Left ventricle myocardium inferior (tissue), 1 donor: ENCODE data around the gene PHGDH. TPM values are rescaled to one million over a fixed set of nuclear protein-coding genes. Genes with fewer than 3 reads are reported as not detected.
"Not testable (repeated sequence)": the region's sequence is repeated elsewhere in the genome, so short reads cannot be mapped to it uniquely, and the experiment has no call there.

Source experiments
- DNase-seq: peaks from one replicate; pipeline ENCODE4 v3.0.0-alpha.2; 2020
- H3K27ac ChIP-seq: fragments of 200-600 bp; replicated peaks from 2 replicates; pipeline ENCODE4 v1.8.0; 2021
- H3K27me3 ChIP-seq: fragments of 200-600 bp; 2 replicates; pipeline ENCODE4 v1.8.0; 2021; ENCODE audit warnings: low read depth
- H3K36me3 ChIP-seq: fragments of 200-600 bp; 2 replicates; pipeline ENCODE4 v1.8.0; 2021
- H3K4me1 ChIP-seq: fragments of 200-600 bp; 2 replicates; pipeline ENCODE4 v1.8.0; 2021
- H3K4me3 ChIP-seq: fragments of 200-600 bp; 2 replicates; pipeline ENCODE4 v1.8.0; 2021; ENCODE audit warnings: mild to moderate bottlenecking, moderate library complexity
- H3K9me3 ChIP-seq: fragments of 200-600 bp; replicated peaks from 2 replicates; pipeline ENCODE4 v1.8.0; 2021
- intact Hi-C: fragments of 100-400 bp; cut with micrococcal nuclease; formaldehyde crosslinking; loops from one replicate; pipeline ENCODE4 v1.11.0; 2022
- total RNA-seq: library from RNA; stranded (reverse); fragmentation: NEBNext Ultra II Directional; extraction: Animal tissue kit (Norgen Biotek cat#: 25700); gene quantifications from one replicate; pipeline ENCODE4 v1.2.1, GENCODE V29; 2021
- TF ChIP-seq, protein P1 (sequence below): fragments of 200-600 bp; IDR thresholded peaks from 2 replicates; pipeline ENCODE4 v1.8.0; 2021; ENCODE audit warnings: antibody characterized with exemption, mild to moderate bottlenecking, borderline replicate concordance
- donor health status: DM: no; HTN: yes; CAD: no; lungs with severe emphysema.

PHGDH gene
- total RNA-seq, 1 donor from 2014 or later = 6.4 TPM

DNA sequence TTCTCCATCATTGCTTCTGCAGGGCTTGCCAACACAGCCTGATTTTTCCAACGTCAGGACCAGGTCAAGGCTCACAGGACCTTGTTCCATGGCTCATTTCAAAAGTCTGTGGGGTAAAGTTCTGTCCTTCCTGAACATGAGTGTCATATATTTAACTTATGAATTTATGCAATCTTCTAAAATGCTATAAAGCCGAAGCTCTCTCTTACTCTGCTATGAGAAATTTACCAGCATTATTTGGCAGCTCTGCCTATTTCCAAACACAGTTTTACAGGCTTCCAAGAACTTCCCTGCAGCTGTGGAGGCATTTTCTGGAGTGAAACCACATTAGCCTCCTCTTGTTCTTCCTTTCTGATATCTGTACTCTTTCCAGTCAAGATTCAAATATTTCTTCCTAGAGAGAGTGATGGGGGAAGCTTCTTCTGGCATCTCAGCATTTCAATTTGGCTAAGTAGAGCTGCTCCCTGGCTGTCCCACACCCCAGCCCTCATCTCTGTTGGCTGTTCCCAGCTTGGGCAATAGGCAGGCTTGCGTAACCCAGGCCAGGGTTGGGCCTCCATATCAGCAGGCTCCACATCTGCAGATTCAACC lies 72.6 kb downstream of the PHGDH start:
- Histone ChIP-seq H3K4me1 (peaks cover 11% of the 10 kb centered on the region), H3K4me3 (no peak overlapping the region), H3K9me3 (no peaks in the 10 kb centered on the region), H3K27me3 (no peaks in the 10 kb centered on the region), H3K36me3 (no peaks in the 10 kb centered on the region), H3K27ac (no peak overlapping the region)
- TF ChIP-seq, protein P1, sequence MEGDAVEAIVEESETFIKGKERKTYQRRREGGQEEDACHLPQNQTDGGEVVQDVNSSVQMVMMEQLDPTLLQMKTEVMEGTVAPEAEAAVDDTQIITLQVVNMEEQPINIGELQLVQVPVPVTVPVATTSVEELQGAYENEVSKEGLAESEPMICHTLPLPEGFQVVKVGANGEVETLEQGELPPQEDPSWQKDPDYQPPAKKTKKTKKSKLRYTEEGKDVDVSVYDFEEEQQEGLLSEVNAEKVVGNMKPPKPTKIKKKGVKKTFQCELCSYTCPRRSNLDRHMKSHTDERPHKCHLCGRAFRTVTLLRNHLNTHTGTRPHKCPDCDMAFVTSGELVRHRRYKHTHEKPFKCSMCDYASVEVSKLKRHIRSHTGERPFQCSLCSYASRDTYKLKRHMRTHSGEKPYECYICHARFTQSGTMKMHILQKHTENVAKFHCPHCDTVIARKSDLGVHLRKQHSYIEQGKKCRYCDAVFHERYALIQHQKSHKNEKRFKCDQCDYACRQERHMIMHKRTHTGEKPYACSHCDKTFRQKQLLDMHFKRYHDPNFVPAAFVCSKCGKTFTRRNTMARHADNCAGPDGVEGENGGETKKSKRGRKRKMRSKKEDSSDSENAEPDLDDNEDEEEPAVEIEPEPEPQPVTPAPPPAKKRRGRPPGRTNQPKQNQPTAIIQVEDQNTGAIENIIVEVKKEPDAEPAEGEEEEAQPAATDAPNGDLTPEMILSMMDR = no peak
- intact Hi-C loops = no loop called here
- peak; percentile 61 for DNase-seq

DNA sequence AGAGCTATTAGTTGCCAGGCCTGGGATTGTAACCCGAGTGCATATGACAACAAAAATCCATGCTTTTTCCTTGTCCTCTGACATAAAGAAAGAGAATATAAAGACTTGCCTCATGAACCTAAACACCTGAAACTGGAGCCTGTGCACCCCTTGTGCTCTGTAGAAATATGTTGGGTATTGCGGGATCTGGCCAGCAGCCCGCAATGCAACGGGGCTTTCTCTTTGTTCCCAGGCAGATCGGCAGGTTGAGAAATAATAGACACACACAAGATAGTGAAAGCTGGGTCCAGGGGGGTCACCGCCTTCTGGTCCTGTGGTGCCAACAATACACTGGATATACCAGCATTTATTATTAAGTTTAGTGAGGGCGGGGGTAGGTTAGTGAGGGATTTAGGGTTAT lies 74.3 kb downstream of the PHGDH start:
- H3K4me3 ChIP-seq, H3K27ac ChIP-seq, H3K27me3 ChIP-seq, H3K36me3 ChIP-seq, intact Hi-C loops, H3K9me3 ChIP-seq, H3K4me1 ChIP-seq, DNase-seq: not testable (repeated sequence)

DNA sequence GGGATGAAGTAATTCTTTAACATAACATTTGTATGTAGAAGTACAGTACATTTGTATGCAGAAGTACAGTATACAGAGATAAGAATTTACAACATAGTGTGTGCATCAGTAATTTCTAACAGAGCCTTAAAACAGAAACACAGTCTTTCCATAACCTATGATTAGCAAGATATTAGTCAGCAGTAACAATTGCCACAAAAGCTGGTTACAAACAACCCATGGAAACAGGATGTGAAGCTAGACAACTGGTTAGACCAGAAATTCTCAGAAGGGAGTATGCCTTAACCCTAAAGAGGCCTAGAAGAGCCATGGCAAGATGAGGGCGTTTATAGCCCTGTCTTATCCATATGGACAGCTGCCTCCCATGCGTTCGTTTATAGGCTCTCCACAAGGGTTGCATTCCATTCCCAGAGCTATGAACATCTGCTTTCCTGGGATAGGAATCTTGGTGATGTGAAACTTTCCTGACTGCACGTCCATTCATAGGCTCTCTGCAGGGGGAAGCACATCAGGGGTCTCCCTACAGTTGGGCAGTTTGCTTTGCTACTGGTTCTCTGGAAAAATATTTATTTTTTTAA lies 74.8 kb downstream of the PHGDH start:
- H3K4me1 ChIP-seq, intact Hi-C loops, H3K4me3 ChIP-seq, H3K36me3 ChIP-seq, H3K9me3 ChIP-seq, H3K27me3 ChIP-seq, H3K27ac ChIP-seq, DNase-seq: not testable (repeated sequence)

DNA sequence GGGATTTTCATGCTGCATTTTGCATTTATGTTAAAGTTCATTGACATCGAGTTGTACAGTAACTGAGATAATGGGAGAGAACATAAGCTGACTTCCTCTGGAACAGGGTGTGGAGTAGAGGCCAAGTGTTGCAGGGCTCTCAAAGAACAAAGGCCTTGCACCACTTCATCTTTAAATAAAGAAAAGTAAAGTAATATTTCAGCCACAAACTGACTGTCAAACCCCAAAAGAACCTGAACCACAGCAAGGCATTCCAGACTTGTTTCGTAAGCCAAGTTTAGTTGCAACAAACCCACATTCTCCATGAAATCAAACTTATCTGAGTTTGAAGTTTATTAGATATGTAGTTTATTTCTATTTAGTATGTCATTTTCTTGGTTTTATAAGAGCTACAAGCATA lies 76.0 kb downstream of the PHGDH start:
- Histone ChIP-seq H3K4me3 (no peak overlapping the region), H3K36me3 (no peaks in the 10 kb centered on the region), H3K27me3 (no peaks in the 10 kb centered on the region), H3K4me1 (no peaks in the 10 kb centered on the region), H3K9me3 (no peaks in the 10 kb centered on the region), H3K27ac (no peak overlapping the region)
- intact Hi-C loops = no loop called here
- no peak for DNase-seq
- TF ChIP-seq, protein P1 = no peak

DNA sequence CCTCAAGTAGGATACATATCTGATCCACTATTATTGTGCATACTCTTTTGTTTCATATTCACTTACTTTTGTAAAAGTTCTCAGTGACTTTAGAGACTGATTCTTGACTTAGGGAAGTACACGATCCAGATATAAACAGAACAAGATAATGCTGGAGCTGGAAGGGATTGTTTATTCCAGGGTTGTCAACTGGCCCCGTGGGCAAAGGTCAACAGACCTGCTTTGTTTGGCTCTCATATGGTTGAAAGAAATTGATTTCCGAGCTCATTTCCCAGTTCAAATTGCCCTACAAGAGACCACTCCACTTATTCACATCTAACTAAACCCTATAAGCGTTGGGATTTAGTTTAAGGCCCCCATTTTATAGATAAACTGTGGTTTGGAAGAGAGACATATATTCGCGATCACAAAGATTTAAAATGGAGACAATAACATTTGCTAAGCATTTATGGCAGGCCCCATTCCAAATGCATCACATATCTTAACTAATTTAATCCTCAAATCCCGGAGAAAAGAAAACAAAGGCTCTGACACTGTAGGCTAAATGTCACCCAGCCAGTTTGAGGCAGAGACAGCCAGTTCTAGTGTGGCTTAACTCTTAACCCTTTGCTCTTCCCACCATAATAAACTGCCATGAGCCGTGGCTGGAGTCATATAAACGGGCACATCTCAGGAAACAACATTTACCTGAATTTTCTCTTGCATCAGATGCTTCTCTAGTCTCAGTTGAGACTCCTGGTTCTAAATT lies 78.9 kb downstream of the PHGDH start:
- intact Hi-C loops = no loop called here
- TF ChIP-seq, protein P1 = no peak
- no peak overlapping the region for H3K27ac ChIP-seq
- no peak overlapping the region for H3K4me3 ChIP-seq
- H3K36me3 ChIP-seq = no peaks in the 10 kb centered on the region
- H3K4me1 ChIP-seq = no peaks in the 10 kb centered on the region
- no peak for DNase-seq
- no peaks in the 10 kb centered on the region for H3K27me3 ChIP-seq
- no peaks in the 10 kb centered on the region for H3K9me3 ChIP-seq

DNA sequence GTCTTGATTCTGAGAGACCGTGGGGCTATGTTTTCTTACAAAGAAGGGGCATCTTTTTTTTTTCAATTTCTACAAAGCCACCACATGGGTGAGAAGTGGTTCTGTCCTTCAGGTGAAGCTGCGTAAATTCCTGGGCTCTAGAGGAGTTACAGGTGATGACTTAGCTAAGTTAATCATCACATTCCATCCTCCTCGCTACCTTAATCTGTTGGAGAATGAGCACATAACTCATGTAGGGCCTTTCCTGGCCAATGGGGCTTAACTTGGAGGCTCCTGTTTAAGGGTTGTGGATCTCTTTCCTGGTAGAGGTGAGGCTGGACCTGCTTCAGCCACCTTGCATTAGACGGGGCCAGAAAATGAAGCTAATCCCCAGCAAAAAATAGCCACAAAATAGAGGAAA lies 79.6 kb downstream of the PHGDH start:
- Histone ChIP-seq H3K27ac (no peak overlapping the region), H3K4me1 (no peaks in the 10 kb centered on the region), H3K4me3 (no peak overlapping the region), H3K27me3 (no peaks in the 10 kb centered on the region), H3K9me3 (no peaks in the 10 kb centered on the region), H3K36me3 (no peaks in the 10 kb centered on the region)
- intact Hi-C loops = no loop called here
- TF ChIP-seq, protein P1 = no peak
- DNase-seq = no peak

Other genes with a start within 250 kb of the PHGDH start
- gene HSD3B1, start 204.7 kb upstream of the PHGDH start, total RNA-seq = not detected
- gene ZNF697, start 63.7 kb upstream of the PHGDH start, total RNA-seq = 9.4 TPM
- gene HMGCS2, start 57.0 kb downstream of the PHGDH start, total RNA-seq = 65.5 TPM
- gene REG4, start 99.5 kb downstream of the PHGDH start, total RNA-seq = not detected
- not detected for gene ADAM30, start 184.6 kb downstream of the PHGDH start, total RNA-seq